Measurements from ENCODE around the gene SCO1.

- TF ChIP-seq CTCF (IDR thresholded peaks at IDR 0.05) (no peak), EP300 (IDR thresholded peaks at IDR 0.05; ENCODE audit: low read depth) (no peak), POLR2AphosphoS5 (IDR thresholded peaks at IDR 0.05) (no peak), POLR2A (IDR thresholded peaks at IDR 0.05) (no peak)
Measured at GRCh38 chr17:10741416-10742135, 44.2 kb upstream of the SCO1 start.

Data from transverse colon (tissue), 4 donors.